Transverse colon (tissue), 4 donors: ENCODE results near the gene AWAT1. TPM values are rescaled to one million over a fixed set of nuclear protein-coding genes. Genes with fewer than 3 reads are reported as not detected.
"Not testable (repeated sequence)": the region's sequence is repeated elsewhere in the genome, so short reads cannot be mapped to it uniquely, and the experiment has no call there.

ENCODE experiments used
- DNase-seq: peaks from one replicate; pipeline ENCODE4 v3.0.0-alpha.2; 2019
- H3K27ac ChIP-seq, 4 donors: fragments of 200-600 bp; sonication (generic); 2 replicates each; pipeline ENCODE4 v1.5.1; 2016 to 2018; ENCODE audit warnings: inconsistent platforms in 4 of 4
- H3K27me3 ChIP-seq: fragments of 200-600 bp; sonication (generic); 2 replicates; pipeline ENCODE4 v1.5.1; 2017; ENCODE audit warnings: inconsistent platforms
- H3K36me3 ChIP-seq, 4 donors: fragments of 200-600 bp; sonication (generic); 2 replicates each; pipeline ENCODE4 v1.5.1; 2017 to 2019; ENCODE audit warnings: inconsistent platforms in 4 of 4
- H3K4me1 ChIP-seq, 4 donors: fragments of 200-600 bp; sonication (generic); 2 replicates each; pipeline ENCODE4 v1.5.1; 2017 to 2020; ENCODE audit warnings: inconsistent platforms in 4 of 4
- H3K4me3 ChIP-seq, 4 donors: fragments of 200-600 bp; sonication (generic); 1 replicate in 1 of 4; 2 replicates in 3 of 4; pipeline versions ENCODE4 v1.5.1 to v1.6.1; 2017 to 2019; ENCODE audit warnings: inconsistent platforms in 4 of 4
- H3K9me3 ChIP-seq, 2 donors: fragments of 200-600 bp; sonication (generic); 2 replicates each; pipeline ENCODE4 v1.5.1; 2017 to 2019; ENCODE audit warnings: inconsistent platforms in 2 of 2
- CTCF ChIP-seq, 5 experiments: fragments of 200-600 bp in 3 of 5; fragments of 450-650 bp in 2 of 5; sonication (generic) in 3 of 5; IDR thresholded peaks; 1 replicate in 2 of 5; 2 replicates in 3 of 5; pipeline ENCODE4 v1.5.1; 2016 to 2017; ENCODE audit warnings: antibody characterized with exemption in 5 of 5, inconsistent platforms in 3 of 5, mild to moderate bottlenecking in 2 of 5, moderate library complexity in 1 of 5
- EP300 ChIP-seq: sonication (generic); formaldehyde crosslinking; IDR thresholded peaks from one replicate; pipeline ENCODE4 v1.6.1; 2017; ENCODE audit warnings: antibody characterized with exemption, low read depth
- POLR2A ChIP-seq: fragments of 450-650 bp; IDR thresholded peaks from one replicate; pipeline ENCODE4 v1.6.1; 2016; ENCODE audit warnings: antibody characterized with exemption, mild to moderate bottlenecking, moderate library complexity
- POLR2AphosphoS5 ChIP-seq, 3 donors: sonication (generic); formaldehyde crosslinking; IDR thresholded peaks; one replicate each; pipeline ENCODE4 v1.6.1; 2016; ENCODE audit warnings: antibody characterized with exemption in 3 of 3
- WGBS, 2 donors: methylation state at CpG; one replicate each; pipeline ENCODE4 v1.1.5; 2018; ENCODE audit warnings: low coverage in 1 of 2; 5-methylcytosine and 5-hydroxymethylcytosine counted together
- in situ Hi-C, 4 donors: fragments of 200-750 bp; cut with MboI; loops; one replicate each; pipeline versions ENCODE4 v1.15.0 to v1.15.1; 2017; ENCODE audit warnings: low sequenced_read_pairs in 3 of 4, low pct_ligation_motif_present in 1 of 4, low pct_unique_long_range_greater_than_20kb in 1 of 4
- intact Hi-C: fragments of 100-400 bp; cut with DNase I; formaldehyde crosslinking; loops from one replicate; pipeline ENCODE4 v1.15.1; 2023; ENCODE audit warnings: low total_unique reads
- total RNA-seq, 4 donors: library from RNA; depleted of rRNA; stranded (reverse); fragments of >200 nt; gene quantifications; one replicate each; pipeline ENCODE4 v1.1.0, GENCODE V29; 2016

AWAT1 gene
- total RNA-seq, 4 donors from 2014 or later, result not detected

DNA sequence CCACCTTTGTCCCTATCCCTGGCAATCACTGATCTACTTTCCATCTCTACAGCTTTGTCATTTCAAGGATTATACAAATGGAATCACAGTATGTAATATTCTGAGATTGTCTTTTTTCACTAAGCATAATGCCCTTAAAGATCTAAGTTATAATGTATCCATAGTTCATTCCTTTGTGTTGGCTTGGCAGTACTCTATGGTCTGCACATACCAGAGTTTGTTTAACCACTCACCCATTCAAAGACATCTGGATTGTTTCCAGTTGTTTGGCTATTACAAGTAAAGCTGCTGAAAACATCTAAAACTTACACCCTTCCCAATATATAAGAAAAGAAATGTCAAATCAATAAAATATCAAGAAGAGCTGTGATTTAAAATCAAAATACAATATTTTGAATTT lies 26.0 kb upstream of the AWAT1 start:
- intact Hi-C loops, result no loop called here
- H3K27ac ChIP-seq, result no peak overlapping the region
- no peaks in the 10 kb centered on the region for H3K9me3 ChIP-seq
- H3K4me1 ChIP-seq, result no peaks in the 10 kb centered on the region
- TF ChIP-seq POLR2A (no peak), CTCF (IDR thresholded peaks at IDR 0.05) (no peak), POLR2AphosphoS5 (IDR thresholded peaks at IDR 0.05) (no peak), EP300 (no peak)
- in situ Hi-C loops, result no loop called here
- no peak for DNase-seq
- H3K4me3 ChIP-seq, result no peak overlapping the region
- H3K27me3 ChIP-seq, result no peaks in the 10 kb centered on the region
- H3K36me3 ChIP-seq, result no peaks in the 10 kb centered on the region

DNA sequence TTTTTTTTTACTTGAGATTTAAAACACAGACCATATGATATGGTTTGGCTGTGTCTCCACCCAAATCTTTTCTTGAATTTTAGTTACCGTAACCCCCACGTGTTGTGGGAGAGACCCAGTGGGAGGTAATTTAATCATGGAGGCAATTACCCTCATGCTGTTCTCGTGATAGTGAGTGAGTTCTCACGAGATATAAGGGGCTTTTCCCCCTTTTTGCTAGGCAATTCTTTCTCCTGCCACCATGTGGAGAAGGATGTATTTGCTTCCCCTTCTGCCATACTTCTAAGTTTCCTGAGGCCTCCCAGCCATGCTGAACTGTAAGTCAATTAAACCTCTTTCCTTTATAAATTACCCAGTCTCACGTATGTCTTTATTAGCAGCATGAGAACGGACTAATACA lies 24.9 kb upstream of the AWAT1 start:
- H3K27ac ChIP-seq, H3K27me3 ChIP-seq, DNase-seq, H3K4me1 ChIP-seq, H3K9me3 ChIP-seq, H3K4me3 ChIP-seq, in situ Hi-C loops, intact Hi-C loops, H3K36me3 ChIP-seq: not testable (repeated sequence)
- 56% methylated on average over 6 of the region's 6 CpGs; no CpG with 5 or more reads in 1 of the 2 donors for WGBS, 2 donors

DNA sequence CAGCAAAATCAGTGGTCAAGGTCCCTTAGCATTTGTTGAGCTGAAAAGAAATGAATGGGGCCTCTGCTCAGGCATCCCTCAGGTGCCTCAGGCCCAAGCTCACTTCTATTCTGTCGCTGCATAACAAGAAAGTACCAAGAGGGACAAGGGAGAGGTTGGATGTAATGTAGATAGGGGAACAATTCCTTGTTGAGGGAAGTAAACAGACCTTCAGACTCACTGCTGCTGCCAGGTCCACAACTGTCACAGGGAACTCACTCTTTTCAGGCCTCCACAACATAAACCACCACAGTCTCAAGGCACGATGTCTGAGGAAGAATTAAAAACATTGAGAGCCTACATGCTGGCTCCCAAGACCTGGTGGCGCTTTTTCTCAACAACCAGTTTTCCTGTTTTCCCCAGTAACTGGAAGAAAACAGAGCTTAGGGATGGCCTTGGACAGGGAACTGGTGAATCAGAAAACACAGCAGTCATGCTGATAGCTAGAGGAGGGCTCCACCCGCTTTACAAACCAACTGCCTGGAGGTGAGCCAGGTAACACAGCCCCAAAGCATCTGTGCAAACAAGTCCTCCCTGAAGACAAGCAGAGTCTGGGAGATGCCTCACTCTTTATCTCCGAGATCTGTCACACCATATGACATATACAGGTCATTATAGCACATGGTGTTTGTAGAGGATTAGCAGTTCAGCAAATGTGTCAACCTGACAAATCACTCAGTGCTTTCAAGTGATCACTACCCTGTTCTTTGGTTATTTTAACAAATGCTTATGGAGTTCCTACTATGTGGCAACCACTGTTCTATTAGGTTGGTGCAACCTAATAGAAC lies 14.3 kb upstream of the AWAT1 start:
- TF ChIP-seq POLR2A (no peak), POLR2AphosphoS5 (IDR thresholded peaks at IDR 0.05) (peak in 1 of 3 donors; percentile 8)
- Histone ChIP-seq H3K9me3 (no peaks in the 10 kb centered on the region), H3K36me3 (no peaks in the 10 kb centered on the region), H3K27me3 (no peaks in the 10 kb centered on the region), H3K27ac (peak overlapping the region in 3 of 4 donors; percentile 19 to 59 (median 54)), H3K4me3 (no peak overlapping the region), H3K4me1 (no peaks in the 10 kb centered on the region)
- DNase-seq, result peak; percentile 25
- intact Hi-C loops (no loop called here), in situ Hi-C loops (no loop called here)
- WGBS, 2 donors, result 50% methylated on average over 5 of the region's 5 CpGs; no CpG with 5 or more reads in 1 of the 2 donors

GRCh38 chrX:70226048-70226447 lies 8.4 kb upstream of the AWAT1 start:
- in situ Hi-C loops (no loop called here), intact Hi-C loops (no loop called here)
- Histone ChIP-seq H3K4me3 (no peak overlapping the region), H3K4me1 (no peaks in the 10 kb centered on the region), H3K27me3 (no peaks in the 10 kb centered on the region), H3K27ac (no peak overlapping the region), H3K9me3 (no peaks in the 10 kb centered on the region), H3K36me3 (no peaks in the 10 kb centered on the region)
- no peak for DNase-seq
- TF ChIP-seq EP300, result no peak
- no peak for TF ChIP-seq POLR2A
- TF ChIP-seq CTCF (IDR thresholded peaks at IDR 0.05), result no peak
- TF ChIP-seq POLR2AphosphoS5 (IDR thresholded peaks at IDR 0.05), result no peak

GRCh38 chrX:70226687-70227086 lies 7.8 kb upstream of the AWAT1 start:
- H3K4me1 ChIP-seq, result no peaks in the 10 kb centered on the region
- H3K27me3 ChIP-seq, result no peaks in the 10 kb centered on the region
- no peak for DNase-seq
- no peaks in the 10 kb centered on the region for H3K9me3 ChIP-seq
- no peaks in the 10 kb centered on the region for H3K36me3 ChIP-seq
- no peak overlapping the region for H3K27ac ChIP-seq
- in situ Hi-C loops, result no loop called here
- TF ChIP-seq POLR2AphosphoS5 (IDR thresholded peaks at IDR 0.05) (no peak), EP300 (no peak), CTCF (IDR thresholded peaks at IDR 0.05) (no peak), POLR2A (no peak)
- H3K4me3 ChIP-seq, result no peak overlapping the region
- WGBS, 2 donors, result 62 to 86% methylated on average over 2 of the region's 2 CpGs
- intact Hi-C loops, result no loop called here
